NCI-H2029 (cell line): ENCODE results near the gene HLA-B.
"Not testable (repeated sequence)": the region's sequence is repeated elsewhere in the genome, so short reads cannot be mapped to it uniquely, and the experiment has no call there.

Source experiments
- DNase-seq: peaks from one replicate; lab custom pipeline; 2025; lab: John Stamatoyannopoulos, UW

Gene HLA-B

DNA sequence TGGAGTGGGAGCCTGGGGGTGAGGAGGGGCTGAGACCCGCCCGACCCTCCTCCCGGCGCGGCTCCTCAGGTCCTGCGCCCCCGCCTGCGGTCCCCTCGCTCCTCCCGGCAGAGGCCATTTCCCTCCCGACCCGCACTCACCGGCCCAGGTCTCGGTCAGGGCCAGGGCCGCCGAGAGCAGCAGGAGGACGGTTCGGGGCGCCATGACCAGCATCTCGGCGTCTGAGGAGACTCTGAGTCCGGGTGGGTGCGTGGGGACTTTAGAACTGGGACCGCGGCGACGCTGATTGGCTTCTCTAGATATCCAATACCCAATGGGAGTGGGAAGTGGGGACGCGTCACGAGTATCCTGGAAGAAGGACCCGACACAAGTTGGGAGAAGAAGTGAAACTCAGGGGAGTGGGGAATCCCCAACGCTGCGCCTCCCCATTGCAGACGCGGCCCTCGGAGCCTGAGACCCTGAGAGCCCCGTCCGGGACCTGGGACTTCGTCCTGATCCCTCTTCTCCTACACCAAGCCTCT, at the start of gene HLA-B:
Gene HLA-B, minus strand, starts transcription at position 234 of the 521 bp plus-strand sequence. Its CDS starts 21 bp downstream, at position 213.
- DNase-seq: peak; percentile 70

GRCh38 chr6:31405996-31406395, 49.0 kb upstream of the HLA-B start:
- DNase-seq: no peak

GRCh38 chr6:31404061-31404364, 47.0 kb upstream of the HLA-B start:
- not testable (repeated sequence) for DNase-seq

DNA sequence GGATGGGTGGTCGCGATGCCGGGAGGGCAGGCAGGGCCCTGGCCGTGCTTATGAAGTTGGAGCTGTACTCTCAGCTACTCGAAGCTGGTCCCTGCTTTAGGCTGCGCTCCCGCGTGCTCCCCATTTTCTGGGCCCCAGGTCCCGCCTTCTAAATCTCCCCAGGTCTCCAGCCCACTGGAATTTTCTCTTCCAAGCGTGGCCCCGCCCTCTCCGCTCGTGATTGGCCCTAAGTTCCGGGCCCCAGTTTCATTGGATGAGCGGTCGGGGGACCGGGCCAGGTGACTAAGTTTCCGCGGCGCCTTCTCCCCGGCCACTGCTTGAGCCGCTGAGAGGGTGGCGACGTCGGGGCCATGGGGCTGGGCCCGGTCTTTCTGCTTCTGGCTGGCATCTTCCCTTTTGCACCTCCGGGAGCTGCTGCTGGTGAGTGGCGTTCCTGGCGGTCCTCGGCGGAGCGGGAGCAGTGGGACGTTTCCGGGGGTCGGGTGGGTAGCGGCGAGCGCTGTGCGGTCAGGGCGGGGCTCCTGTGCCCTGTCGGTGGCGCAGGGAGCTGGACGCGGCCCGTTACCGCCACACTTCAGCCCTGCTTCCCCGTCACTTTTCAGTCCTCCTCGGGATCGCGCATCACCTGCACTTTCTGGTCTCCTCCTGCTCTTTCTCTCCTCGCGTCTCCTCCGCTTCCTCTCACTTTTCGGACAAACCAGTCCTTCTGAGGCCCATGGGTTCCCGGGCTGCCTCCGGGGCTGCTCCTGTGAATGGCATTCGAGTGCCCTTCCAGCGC, 46.5 kb upstream of the HLA-B start, which contains the start of gene MICA:
Gene MICA, plus strand, starts transcription at position 313 of the 778 bp plus-strand sequence. Its CDS starts 38 bp downstream, at position 351.
- no peak for DNase-seq

- DNase-seq: no peak
These were observed 45.6 kb upstream of the HLA-B start for GRCh38 chr6:31402324-31403282.

- DNase-seq: no peak
These were observed 44.4 kb upstream of the HLA-B start for GRCh38 chr6:31401403-31401802.

DNA sequence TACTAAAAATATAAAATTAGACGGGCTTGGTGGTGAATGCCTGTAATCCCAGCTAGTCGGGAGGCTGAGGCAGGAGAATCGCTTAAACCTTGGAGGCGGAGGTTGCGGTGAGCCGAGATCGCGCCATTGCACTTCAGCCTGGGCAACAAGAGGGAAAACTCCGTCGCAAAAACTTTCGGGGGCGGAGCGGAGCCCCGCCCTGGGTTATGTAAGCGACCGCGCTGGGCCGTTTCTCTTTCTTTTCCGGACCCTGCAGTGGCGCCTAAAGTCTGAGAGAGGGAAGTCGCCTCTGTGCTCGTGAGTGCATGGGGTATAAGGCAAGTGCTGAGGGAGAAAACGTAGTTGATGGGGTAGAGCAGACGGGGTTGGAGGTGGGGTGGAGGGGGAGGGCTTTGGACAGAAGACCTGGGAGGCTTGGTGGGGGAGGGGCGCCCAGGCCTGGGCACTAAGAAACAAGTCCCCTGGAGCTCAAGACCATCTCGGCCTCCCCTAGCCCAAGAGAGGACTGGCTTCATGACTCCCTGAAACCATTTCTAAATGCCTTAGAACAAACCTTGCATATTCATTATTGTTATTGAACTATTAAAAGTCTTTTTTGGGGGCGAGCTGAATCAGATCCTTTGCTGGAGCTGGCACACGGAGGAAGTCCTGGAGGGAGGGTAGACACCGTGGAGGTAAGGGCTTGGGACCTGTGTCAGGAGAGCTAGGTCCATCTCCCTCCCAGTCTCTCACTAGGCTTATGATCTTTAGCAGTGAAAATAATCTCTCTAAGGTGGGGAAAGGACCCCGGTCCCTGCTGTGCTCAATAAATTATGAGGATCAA, 43.7 kb upstream of the HLA-B start:
- DNase-seq: no peak

DNA sequence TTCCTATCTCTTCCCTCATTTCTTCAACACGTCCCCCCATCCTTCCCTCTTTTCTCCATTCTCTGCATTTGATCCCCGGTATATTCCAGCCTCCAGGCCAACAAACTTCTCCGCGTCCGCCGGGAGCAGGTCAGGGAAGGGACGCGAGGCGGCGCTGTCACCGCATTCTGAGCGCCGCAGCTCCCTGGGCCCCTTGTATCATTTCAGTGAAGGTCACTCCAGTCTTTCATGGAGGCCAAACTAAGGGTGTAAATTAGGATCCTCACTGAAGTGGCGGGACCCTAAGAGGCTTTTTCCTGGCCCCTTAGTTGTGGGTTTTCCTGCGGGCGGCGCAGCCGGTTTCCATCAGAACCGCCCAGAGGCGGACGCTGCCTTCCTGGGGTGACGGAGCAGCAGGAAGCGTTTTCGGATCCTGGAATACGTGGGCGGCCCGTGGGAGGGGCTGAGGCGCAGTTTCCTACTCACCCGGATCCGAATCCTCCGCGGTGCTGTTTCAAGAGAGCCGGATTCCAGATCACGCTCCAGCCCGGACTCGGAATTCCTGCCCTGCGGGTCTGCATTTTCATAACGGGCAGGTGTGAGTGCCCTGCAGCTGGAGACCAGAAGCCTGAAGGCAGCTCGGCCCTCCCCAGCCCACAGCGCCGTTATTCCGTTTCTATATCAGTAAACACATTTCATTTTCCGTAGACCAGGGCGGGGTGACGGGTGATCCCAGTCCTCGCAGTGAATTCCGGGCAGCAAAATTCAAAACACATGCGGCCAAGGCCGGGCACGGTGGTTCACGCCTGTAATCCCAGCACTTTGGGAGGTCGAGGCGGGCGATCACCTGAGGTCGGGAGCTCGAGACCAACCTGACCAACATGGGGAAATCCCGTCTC, 42.8 kb upstream of the HLA-B start:
- peak; percentile 65 for DNase-seq

DNA sequence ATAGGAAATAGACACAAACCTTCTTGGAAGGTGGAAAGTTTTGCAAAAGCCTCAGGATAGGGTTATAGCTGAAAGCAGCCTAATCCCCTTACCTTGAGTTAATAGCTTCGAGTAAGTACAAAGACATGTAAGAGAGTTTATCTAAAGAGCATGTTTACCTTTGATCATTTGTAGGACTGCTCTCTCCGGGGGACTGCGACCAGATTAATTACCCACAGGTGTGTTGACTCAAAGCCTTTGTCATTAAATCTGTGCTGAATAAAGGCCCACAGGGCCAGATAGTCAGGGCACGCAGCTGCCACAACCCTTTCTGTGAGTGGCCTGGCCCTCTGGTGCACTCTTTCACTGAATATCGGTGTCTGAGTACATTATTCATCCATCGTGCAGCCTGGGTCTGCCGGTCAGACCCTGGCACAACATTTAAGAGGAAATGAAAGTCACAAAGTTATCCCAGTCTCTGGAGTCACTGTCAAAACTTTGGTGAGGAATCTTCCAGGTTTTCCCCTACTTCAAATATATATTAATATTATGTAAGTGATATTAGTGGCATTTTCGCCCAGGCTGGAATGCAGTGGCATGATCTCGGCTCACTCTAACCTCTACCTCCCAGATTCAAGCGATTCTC, 41.0 kb upstream of the HLA-B start:
- DNase-seq: no peak

- not testable (repeated sequence) for DNase-seq
These were observed 40.1 kb upstream of the HLA-B start for GRCh38 chr6:31397153-31397499.

GRCh38 chr6:31396422-31397152, 39.6 kb upstream of the HLA-B start:
- peak; percentile 15 for DNase-seq

DNA sequence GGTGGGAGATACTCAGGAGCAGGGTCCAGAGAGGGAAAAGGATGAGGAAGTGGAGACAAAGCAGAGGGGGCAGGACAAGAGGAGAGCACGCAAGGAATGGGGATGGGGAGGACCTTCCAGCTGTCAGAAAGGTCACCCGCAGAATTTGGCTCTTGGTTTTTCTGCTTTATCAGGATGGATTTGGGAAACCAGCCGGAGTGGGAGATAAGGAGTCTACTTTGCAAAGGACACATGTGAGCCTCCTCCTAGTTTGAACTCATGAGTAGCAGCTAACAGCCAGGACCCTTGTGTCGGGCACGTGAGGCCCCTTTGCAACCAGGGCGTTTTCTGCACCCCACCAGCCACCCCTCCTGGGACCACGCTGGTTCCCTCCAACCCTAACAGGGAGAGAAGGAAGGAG, 38.9 kb upstream of the HLA-B start:
- no peak for DNase-seq

DNA sequence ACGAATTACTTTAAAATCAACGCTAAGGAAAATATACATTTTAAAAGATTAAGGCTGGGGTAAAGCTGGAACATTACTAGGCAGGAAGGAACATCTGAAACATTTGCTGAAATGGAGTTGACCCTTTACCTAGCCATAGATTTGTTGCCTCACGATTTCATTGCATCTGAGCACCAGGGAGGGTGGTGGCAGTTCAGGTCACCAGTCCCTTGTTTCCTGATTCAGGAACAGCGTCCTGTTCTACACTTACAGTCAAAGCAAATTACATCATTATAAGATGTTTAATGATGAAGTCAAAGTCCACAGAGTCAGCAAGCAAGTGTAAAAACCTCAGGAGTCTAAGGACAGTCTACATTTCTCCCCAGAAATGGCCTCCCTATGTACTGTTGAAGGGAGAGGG, 37.4 kb upstream of the HLA-B start:
- no peak for DNase-seq

- no peak for DNase-seq
These were observed 37.0 kb upstream of the HLA-B start for GRCh38 chr6:31393932-31394331.

GRCh38 chr6:31389802-31390132, 32.8 kb upstream of the HLA-B start:
- not testable (repeated sequence) for DNase-seq

- not testable (repeated sequence) for DNase-seq
These were observed 32.2 kb upstream of the HLA-B start for GRCh38 chr6:31388916-31389801.

DNA sequence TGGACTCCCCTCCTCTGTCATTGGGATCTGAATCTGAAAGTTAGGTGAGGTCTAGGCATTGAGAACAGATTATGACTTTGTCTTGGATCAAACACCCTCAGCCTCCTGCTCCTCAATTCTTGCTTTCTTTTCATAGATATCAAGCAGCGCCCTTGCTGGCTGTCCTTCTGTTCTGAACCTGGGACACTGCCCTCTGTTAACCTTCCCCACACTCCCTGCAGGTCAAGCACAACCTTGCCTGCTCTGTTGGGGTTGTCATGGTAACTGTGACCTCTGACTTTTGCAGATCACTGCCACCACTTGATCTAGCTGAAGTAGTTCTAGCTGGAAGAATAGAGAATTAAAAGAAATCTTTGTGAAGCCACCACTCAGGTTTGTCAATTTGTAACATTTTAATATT, 30.0 kb upstream of the HLA-B start:
- DNase-seq: no peak

- no peak for DNase-seq
These were observed 29.1 kb upstream of the HLA-B start for GRCh38 chr6:31386099-31386498.

- no peak for DNase-seq
These were observed 28.1 kb upstream of the HLA-B start for GRCh38 chr6:31385041-31385440.
